Measurements from ENCODE around the gene ACRBP. TPM values are rescaled to one million over a fixed set of nuclear protein-coding genes. Genes with fewer than 3 reads are reported as not detected.
A peak's percentile ranks its signal among the peaks of the same experiment; 100 is the strongest.

The ACRBP gene
- total RNA-seq, 1 donor: not detected

DNA sequence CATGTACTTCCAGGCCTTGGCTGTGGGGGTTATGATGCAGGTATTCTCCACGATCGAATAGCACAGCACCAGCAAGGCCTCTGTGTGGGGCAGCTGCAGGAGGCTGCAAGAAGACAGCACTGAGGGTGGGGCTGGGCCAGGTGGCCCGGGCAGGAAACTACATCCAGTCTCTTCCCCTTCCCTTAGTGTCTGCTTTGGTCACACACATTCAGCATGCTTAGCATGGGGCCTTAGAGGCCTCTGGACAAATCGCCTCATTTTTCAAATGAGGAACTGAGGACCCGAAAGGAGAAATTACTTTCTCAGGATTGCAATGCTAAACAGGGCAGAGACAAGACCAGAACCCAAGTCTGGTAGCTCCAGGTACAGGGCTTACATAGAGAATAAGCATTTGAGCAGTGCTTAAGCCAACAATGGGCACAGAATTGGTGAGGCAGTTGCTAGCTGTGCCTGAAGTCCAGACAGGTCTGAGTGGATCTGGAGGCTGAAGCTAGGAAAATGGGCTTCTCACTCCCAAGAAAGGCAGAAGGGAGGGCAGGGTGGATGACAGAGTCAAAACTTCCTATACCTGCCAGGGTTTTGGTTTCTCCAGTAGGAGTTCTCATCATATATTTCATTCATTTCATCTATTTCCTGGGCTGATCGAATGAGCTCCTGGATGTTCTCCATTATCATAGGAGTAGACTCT, 3.5 kb downstream of the ACRBP start:
- no peak for DNase-seq (ENCODE audit: low read depth)
- H3K4me3 ChIP-seq (ENCODE audit: low read depth, low read length): no peak overlapping the region
- no peak for TF ChIP-seq CTCF (IDR thresholded peaks at IDR 0.05; ENCODE audit: insufficient read depth, low read depth, low read length)

DNA sequence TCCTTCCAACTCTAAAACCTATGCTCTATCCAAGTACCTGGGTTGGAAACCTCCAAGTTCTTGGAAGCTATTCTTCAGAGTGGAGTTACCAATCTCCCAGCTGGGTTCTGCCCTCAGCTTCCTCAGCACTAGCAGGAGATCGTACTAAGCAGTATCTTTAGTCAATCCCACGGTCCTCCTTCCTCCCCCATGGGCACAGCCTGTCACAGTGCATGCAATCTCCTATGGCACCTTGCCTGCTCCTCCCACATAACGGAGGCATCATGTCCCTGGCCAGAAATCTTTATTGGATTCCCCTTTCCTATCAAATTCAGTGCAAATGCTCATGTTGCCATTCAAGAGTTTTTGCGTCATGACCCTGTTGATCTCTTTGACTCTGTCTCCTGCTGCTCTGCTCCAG, 6.1 kb downstream of the ACRBP start:
- H3K4me3 ChIP-seq (ENCODE audit: low read depth, low read length): no peak overlapping the region
- DNase-seq (ENCODE audit: low read depth): no peak
- TF ChIP-seq CTCF (IDR thresholded peaks at IDR 0.05; ENCODE audit: insufficient read depth, low read depth, low read length): no peak

GRCh38 chr12:6640497-6640896, 6.7 kb downstream of the ACRBP start:
- no peak for TF ChIP-seq CTCF (IDR thresholded peaks at IDR 0.05; ENCODE audit: insufficient read depth, low read depth, low read length)
- H3K4me3 ChIP-seq (ENCODE audit: low read depth, low read length): no peak overlapping the region
- DNase-seq (ENCODE audit: low read depth): no peak

DNA sequence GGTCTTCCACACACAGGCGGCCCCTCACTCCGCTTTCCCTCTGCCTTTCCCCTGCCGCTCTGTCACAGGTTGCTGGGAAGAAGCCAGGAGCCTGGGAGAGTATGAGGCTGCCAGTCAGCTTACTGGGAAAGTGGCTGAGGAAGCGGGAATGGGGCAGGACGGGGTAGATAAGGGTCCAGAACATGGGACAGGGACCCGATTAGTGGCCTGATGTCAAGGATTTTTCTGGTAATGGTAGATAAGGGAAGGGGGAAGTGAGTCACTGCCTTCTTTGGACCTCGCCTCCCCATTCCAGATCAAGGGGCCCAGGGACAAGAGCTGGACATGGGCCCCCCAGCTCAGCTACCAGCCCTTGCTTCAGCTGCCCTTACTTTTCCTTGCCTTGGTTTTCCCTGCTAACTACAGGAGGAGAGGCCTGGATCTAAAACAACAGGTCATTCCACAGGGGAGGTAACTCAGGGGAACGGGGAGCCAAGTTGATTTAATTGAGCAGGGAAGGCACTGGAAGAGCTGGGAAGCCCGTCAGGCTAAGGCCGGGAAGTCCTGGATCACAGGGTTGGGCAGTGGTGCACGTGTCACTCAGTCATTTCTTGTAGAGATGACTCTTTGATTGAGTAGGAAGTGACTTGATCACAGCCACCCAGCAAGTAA, 8.0 kb downstream of the ACRBP start:
- TF ChIP-seq CTCF (IDR thresholded peaks at IDR 0.05; ENCODE audit: insufficient read depth, low read depth, low read length): no peak
- H3K4me3 ChIP-seq (ENCODE audit: low read depth, low read length): no peak overlapping the region
- DNase-seq (ENCODE audit: low read depth): no peak

GRCh38 chr12:6638305-6638704, 8.9 kb downstream of the ACRBP start:
- H3K4me3 ChIP-seq (ENCODE audit: low read depth, low read length): no peak overlapping the region
- no peak for DNase-seq (ENCODE audit: low read depth)
- TF ChIP-seq CTCF (IDR thresholded peaks at IDR 0.05; ENCODE audit: insufficient read depth, low read depth, low read length): no peak

GRCh38 chr12:6635856-6636531, 11.2 kb downstream of the ACRBP start, which contains the start of gene LPAR5:
Gene LPAR5 (minus strand): TSS chr12:6635959. CDS start chr12:6621248, 14,711 bp downstream.
- no peak for TF ChIP-seq CTCF (IDR thresholded peaks at IDR 0.05; ENCODE audit: insufficient read depth, low read depth, low read length)
- DNase-seq (ENCODE audit: low read depth): peak; percentile 29
- H3K4me3 ChIP-seq (ENCODE audit: low read depth, low read length): no peak within 1 kb of the TSS

All from fibroblast of villous mesenchyme (primary cell).